Thyroid gland (tissue), 4 donors: ENCODE results near the gene JADE1.

Experiments
- POLR2A ChIP-seq, 2 donors: fragments of 450-650 bp; IDR thresholded peaks; one replicate each; pipeline ENCODE4 v1.6.1; 2017; ENCODE audit warnings: antibody characterized with exemption in 2 of 2, mild to moderate bottlenecking in 2 of 2, moderate library complexity in 1 of 2
- TF ChIP-seq, protein P1 (sequence below), 6 experiments: fragments of 200-600 bp in 3 of 6; fragments of 450-650 bp in 3 of 6; sonication (generic) in 3 of 6; IDR thresholded peaks; one replicate each; pipeline ENCODE4 v1.5.1; 2016 to 2019; ENCODE audit warnings: antibody characterized with exemption in 6 of 6, mild to moderate bottlenecking in 2 of 6, inconsistent platforms in 1 of 6, moderate library complexity in 1 of 6

DNA sequence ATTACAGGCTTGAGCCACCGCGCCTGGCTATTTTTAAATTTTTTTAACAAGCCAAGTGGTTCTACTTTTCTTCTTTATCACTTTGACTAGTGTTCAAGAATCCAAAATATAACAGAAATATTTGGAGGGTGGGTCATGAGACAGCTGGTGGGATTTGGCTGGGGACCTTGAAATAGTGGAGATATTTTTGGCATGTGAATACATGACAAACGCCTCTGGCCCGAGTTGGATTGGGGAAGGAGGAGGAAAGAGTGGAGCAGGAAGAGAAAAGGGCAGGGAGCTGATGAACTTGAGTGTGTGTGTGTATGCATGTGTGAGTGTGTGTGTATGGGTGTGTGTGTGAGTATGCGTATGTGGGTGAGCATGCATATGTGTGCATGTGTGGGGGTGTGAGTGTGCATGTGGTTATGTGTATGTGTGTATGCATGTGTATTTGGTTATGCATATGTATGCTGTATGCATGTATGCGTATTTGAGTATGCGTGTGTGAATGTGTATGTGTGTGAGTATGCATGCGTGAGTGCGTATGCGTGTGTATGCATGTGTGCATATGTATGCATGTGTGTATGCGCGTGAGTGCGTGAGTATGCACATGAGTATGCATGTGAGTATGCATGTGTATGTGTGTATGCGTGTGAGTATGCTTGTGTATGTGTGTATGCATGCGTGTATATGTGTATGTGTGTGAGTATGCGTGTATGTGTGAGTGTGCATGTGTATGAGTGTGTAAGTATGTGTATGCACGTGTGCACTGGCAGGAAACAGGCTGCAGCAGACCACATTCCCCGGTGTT lies 49.6 kb downstream of the JADE1 start:
- TF ChIP-seq, protein P1, sequence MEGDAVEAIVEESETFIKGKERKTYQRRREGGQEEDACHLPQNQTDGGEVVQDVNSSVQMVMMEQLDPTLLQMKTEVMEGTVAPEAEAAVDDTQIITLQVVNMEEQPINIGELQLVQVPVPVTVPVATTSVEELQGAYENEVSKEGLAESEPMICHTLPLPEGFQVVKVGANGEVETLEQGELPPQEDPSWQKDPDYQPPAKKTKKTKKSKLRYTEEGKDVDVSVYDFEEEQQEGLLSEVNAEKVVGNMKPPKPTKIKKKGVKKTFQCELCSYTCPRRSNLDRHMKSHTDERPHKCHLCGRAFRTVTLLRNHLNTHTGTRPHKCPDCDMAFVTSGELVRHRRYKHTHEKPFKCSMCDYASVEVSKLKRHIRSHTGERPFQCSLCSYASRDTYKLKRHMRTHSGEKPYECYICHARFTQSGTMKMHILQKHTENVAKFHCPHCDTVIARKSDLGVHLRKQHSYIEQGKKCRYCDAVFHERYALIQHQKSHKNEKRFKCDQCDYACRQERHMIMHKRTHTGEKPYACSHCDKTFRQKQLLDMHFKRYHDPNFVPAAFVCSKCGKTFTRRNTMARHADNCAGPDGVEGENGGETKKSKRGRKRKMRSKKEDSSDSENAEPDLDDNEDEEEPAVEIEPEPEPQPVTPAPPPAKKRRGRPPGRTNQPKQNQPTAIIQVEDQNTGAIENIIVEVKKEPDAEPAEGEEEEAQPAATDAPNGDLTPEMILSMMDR (IDR thresholded peaks at IDR 0.05) = no peak
- TF ChIP-seq POLR2A (IDR thresholded peaks at IDR 0.05) = no peak
